Activated CD4-positive, alpha-beta T cell treated with anti-CD3 and anti-CD28 coated beads, Interleukin-2, amount 50 U/mL, for 1 hour (primary cell): Measurements from ENCODE around the gene DDX1.
"Not testable (repeated sequence)": the region's sequence is repeated elsewhere in the genome, so short reads cannot be mapped to it uniquely, and the experiment has no call there.

Experiments used
- DNase-seq: peaks from one replicate; pipeline ENCODE4 v3.0.0-alpha.2; 2020

DDX1 gene

GRCh38 chr2:15595936-15596335, 4.3 kb downstream of the DDX1 start:
- DNase-seq = no peak

DNA sequence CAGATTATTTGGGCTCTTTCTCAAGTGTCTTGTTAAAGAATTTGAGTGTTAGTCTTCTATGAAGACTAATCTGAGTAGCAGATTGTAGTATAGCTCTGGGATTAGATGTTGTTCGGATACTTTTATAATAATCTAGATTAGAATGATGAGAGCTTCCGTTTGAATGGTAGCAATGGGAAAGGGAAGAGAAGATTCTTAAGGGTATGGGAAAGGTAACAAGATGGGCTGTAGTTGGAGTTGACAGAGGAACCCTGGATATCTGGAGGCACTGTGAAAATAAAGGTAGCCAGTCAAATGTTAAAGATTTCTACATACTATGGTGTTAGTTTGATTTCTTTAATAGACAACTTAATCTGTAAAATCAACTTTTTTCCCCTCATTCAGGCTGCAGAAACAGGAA, 4.7 kb downstream of the DDX1 start:
- DNase-seq = no peak

DNA sequence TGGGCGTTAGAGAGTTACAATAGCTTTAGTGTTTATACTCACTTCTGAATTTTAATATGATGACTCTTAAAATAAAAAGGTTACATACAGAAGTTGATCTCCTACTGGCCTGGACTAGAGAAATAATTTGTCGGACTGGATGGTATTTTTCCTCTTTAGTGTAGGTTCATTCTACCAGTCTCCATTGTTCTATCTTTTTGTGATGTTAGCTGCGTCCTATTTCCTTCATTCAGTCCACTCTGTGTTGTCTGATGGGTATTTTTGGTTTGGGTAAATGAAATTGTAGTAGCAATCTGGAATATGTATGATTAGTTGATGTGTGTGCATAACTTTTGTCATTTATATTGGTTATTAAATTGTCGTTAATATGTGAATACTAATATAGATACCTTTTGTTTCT, 5.3 kb downstream of the DDX1 start:
- no peak for DNase-seq

DNA sequence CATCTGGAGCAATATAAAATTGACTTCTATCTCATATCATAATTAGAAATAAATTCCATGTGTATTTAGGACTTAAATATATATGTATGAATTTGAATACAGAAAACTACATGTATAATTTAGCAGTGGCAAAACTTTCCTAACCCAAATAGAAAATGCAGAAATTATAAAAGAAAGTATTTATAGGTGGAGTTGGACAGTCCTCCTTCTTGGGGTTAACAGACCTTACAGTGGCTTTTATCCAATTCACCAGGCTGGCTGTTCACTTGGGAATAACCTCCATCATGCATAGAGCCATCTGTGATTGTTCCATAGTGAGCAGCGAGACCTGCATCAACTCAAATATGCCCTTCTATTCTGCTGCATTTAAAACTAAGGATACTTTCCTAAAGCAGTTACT, 8.3 kb downstream of the DDX1 start:
- no peak for DNase-seq

DNA sequence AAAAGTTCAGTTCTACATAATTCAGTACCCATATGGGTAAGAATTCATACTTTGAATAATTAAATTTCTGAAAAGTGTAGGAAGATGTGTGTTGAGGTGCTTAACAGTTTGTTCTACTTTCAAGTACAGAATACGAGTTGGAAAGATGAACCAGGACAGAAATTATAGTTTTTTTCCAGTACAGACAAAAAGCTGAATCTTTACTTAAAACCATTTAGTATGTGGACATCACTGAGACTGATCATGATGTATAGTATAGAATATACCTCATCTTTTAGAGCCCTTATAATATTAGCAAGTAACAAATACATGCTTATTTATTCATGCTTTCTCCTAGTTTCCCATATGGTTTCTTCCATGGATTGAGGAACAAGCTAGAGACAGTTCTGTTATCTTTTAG, 10.0 kb downstream of the DDX1 start:
- DNase-seq = no peak

GRCh38 chr2:15602393-15602792, 10.7 kb downstream of the DDX1 start:
- no peak for DNase-seq

DNA sequence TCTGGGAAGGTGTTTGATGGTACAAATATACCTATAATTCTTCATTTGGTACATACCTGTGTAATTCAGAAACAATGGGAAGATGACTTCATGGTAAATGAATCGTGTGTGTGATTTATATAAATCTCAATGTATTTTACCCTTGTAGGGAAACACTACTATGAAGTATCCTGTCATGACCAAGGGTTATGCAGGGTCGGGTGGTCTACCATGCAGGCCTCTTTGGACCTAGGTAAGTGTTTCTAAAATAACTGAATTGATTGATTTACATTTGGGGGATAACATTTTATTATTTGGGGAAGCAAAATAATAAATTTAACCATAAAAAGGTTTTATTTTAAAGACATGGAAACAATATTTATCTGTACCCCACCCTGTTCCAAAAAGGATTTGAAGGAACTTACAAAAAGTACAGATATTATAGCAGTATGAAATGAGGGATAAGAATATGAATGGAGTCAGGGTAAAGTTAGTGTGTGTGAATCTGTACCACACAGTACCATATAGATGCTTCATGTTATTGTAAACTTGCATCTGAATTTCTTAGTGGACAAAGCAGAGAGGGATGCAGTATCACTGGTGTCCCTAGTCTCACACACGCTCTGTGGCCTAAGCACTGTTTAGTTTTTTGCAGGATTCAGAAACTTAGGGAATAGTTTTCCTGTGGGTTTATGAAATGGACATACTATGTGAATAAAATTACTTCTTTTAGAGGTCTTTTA, 11.5 kb downstream of the DDX1 start:
- no peak for DNase-seq

GRCh38 chr2:15603948-15604347, 12.3 kb downstream of the DDX1 start:
- DNase-seq = no peak

DNA sequence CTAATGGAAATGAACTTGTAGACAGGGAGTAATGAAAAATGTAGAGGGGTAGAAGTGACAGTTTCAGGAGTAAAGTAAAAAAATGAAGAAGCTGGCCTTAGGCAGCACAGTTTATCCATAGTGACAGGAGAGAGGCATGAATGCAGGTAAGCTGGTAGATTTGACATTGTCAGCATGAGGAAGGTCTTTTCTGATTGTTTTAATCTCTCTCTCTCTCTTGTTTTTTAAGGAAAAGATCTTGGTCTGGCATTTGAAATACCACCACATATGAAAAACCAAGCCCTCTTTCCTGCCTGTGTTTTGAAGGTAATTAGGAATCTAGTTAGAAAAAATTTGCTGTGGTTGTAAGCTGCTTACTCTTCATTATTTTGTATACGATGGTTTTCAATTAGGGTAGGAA, 14.1 kb downstream of the DDX1 start:
- DNase-seq = no peak

DNA sequence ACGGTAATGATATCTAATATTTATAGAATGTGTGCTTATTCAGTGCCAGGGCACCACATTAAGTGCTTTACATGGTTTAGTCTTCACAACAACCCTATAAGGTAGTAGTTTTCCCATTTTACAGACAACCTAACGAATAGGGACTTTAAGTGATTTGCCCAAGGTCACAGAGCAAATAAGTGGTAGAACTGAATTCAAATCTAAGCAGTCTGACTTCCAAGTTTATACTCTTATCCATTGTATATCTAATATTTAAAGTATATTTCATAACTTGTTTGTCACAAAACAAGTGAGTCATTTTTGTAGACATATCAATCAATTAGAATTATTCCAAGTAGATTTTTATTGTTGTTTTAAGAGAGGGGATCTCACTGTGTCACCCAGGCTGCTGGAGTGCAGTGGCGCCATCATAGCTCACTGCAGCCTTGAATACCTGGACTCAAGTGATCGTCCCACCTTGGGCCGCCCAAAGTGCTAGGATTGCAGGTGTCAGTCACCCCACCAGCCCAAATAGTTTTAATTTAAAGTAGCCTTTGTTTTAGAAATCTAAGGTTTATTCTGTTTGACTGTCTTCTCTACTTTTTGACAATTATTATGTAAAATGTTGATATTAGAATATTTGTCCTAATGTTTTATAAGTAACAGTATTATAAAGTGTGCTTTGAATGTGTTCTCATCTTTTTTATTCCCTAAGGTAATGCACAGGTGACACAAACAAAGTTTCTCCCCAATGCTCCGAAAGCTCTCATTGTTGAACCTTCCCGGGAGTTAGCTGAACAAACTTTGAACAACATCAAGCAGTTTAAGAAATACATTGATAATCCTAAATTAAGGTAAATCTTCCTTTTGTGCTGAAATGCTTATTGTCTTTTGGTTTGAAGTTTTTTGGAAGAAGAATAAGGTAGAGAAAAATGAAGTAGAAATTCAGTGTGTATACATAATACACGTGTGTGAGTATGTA, 15.1 kb downstream of the DDX1 start:
- no peak for DNase-seq

DNA sequence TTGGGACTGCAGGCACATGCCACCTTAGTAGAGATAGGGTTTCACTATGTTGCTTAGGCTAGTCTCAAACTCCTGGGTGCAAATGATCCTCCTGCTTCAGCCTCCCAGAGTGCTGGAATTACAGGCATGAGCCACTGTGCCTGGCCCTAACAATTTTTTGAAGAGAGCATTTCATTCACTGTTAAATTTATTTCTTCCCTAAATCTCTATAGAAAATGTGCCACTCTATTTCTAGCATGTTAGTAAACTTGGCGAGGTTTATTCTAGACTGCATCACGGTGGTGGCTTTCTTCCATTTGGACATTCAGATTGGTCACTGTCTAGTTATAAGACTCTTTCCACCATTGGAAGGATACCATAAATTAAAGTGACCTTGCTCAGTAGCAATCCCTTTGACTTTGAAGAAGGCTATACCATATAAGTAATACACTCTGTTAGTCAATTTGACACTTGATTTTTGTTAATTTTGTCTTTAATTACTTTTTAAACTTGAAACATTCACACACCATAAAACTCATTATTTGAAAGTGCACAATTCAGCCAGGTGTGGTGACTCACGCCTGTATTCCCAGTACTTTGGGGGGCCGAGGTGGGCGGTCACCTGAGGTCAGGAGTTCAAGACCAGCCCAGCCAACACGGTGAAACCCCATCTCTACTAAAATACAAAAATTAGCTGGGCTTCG, 16.2 kb downstream of the DDX1 start:
- DNase-seq = no peak

DNA sequence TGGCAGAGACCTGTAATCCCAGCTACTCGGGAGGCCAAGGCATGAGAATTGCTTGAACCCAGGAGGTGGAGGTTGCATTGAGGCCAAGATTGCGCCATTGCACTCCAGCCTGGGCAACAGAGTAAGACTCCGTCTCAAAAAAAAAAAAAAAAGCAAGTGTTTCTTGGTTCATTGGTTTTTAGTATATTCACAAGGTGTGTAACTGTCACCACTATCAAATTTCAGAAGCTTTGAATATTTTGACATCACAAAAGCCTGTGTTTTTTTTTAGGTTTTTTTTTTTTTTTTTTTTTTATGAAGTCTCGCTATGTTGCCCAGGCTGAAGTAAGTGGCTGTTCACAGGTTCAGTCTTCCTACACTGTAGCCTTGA, 16.7 kb downstream of the DDX1 start:
- no peak for DNase-seq

GRCh38 chr2:15609341-15610042, 17.8 kb downstream of the DDX1 start:
- DNase-seq = no peak

GRCh38 chr2:15610430-15610952, 18.8 kb downstream of the DDX1 start:
- no peak for DNase-seq

DNA sequence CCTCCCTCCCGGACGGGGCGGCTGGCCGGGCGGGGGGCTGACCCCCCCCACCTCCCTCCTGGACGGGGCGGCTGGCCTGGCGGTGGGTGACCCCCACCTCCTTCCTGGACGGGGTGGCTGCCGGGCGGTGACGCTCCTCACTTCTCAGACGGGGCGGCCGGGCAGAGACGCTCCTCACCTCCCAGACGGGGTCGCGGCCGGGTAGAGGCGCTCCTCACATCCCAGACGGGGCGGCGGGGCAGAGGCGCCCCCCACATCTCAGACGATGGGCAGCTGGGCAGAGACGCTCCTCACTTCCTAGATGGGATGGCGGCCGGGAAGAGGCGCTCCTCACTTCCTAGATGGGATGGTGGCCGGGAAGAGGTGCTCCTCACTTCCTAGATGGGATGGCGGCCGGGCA, 20.4 kb downstream of the DDX1 start:
- DNase-seq = not testable (repeated sequence)

DNA sequence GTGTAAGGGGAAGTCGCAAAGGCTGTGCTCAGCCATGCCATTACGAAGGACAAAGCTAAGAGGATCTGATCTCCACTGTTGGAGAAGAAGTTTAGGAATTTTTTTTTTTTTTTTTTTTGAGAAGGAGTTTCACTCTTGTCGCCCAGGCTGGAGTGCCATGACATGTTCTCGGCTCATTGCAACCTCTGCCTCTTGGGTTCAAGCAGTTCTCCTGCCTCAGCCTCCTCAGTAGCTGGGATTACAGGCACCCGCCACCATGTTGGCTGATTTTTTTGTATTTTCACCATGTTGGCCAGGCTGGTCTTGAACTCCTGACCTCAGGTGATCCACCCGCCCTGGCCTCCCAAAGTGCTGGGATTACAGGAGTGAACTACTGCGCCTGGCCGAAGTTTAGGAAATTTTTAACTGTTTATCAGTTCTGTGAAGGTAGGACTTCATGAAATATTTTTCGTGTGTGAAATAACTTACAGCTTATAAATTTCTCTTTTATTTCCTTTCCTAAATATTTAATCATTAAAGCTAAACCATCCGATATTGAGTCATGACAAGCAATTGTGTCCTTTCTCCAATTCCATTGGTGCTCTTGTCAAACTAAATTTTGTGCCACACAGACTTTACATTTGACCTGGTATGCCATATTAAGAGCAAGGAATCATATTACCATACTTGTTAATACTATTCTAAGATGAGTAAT, 22.2 kb downstream of the DDX1 start:
- DNase-seq = no peak

- no peak for DNase-seq
These were observed 23.1 kb downstream of the DDX1 start for GRCh38 chr2:15614545-15615300.

DNA sequence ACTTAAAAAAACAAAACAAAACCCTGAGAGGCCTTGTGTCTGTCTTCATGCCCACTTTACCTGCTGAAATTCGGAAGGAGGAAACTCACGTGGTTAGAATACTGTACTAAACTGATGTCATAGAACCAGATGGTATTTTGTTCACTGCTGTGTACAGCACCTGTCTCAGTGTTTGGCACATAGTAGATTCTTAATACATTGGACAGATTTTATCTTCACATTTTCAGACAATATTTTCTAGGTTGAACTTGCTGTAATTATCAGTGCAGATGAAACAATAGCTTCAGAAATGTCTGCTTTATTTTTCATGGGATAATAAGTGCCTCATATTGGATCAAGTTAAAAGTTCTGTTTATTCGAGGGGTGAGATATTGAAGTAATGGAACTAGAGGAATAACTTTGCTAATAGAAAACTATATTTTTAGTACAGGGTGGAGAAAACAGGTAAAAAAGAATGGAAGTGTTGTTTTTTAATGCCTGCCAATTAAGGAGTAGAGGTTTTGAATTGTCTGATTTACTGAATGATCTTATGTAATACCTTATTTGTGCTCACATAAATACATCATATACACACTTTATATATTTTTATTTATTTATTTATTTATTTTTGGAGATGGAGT, 23.7 kb downstream of the DDX1 start:
- DNase-seq = no peak

DNA sequence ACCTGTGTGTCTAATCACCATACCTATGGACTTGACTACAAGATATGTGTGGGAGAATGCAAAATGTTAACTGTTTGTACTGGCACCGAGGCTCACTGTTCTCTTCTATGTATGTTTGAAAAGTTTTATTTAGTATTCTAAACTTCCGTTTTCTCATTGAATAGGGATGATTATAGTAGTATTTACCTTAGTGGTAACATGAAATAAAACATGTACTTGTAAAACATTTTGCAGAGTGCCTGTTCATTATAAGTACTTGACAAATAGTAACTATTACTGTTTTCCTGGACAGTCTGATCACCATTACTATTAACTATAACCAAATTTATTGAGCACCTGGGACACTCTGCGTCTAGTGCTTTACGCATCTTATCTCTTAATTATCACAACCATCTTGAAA, 24.8 kb downstream of the DDX1 start:
- no peak for DNase-seq

- DNase-seq = no peak
These were observed 25.4 kb downstream of the DDX1 start for GRCh38 chr2:15616850-15617777.
